ENCODE results near the gene ALOX12B.

Gene ALOX12B

DNA sequence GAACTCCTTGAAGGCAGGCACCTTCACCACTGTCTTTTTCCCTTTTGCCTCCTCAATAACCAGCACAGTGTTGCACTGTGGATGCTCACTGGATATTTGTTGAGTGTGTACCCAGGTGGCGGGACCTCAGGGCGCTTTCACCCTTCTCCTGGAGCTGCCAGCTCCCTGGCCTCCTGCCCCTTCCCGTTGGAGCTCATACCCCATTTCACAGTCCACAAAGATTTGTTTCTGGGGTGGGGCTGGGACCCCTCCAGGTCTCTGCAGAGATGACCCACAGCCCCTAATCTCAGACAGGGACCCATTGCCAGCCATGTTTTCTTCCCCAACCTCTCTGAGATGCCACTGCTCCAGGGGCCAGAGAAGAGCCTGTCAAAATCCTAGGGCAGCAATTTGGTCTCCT, 12.4 kb downstream of the ALOX12B start:
- CTCF ChIA-PET: interaction anchor here (0.8 to 2.8 kb wide), 5 partner anchors 14 to 161 kb away, joined by 3 to 48 read pairs (median 16); partner anchors contain the start of gene ALOXE3
- TF ChIP-seq, protein P1, sequence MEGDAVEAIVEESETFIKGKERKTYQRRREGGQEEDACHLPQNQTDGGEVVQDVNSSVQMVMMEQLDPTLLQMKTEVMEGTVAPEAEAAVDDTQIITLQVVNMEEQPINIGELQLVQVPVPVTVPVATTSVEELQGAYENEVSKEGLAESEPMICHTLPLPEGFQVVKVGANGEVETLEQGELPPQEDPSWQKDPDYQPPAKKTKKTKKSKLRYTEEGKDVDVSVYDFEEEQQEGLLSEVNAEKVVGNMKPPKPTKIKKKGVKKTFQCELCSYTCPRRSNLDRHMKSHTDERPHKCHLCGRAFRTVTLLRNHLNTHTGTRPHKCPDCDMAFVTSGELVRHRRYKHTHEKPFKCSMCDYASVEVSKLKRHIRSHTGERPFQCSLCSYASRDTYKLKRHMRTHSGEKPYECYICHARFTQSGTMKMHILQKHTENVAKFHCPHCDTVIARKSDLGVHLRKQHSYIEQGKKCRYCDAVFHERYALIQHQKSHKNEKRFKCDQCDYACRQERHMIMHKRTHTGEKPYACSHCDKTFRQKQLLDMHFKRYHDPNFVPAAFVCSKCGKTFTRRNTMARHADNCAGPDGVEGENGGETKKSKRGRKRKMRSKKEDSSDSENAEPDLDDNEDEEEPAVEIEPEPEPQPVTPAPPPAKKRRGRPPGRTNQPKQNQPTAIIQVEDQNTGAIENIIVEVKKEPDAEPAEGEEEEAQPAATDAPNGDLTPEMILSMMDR (conservative IDR thresholded peaks at IDR 0.05; ENCODE audit: low read depth): no peak
- POLR2A ChIA-PET (ENCODE audit: low non-redundant PET): no interaction called here

DNA sequence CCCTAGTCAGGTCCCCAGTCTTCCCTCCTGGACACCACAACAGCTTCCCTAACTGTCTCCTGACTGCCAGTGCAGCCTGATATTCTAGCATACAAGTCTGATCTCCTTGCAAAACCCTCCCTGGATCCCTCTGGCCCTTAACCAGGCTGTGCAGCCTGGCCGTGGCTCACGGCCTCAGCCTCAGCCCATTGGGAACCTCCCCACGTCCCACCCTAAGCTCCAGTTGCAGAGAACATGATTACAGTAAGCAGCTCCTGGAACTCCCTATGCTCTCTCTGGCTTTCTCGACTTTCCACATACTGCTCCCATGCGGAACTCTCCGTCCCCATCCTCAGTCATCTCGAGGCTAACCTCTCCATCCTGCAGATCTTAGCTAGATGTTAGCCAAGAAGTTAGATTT, 13.0 kb downstream of the ALOX12B start:
- ChIA-PET POLR2A (ENCODE audit: low non-redundant PET) (no interaction called here), CTCF (interaction anchor here (0.5 to 2.8 kb wide), 15 partner anchors 8 to 148 kb away, joined by 3 to 48 read pairs (median 5); partner anchors contain the start of genes ALOX12B and ALOXE3)
- TF ChIP-seq, protein P1 (conservative IDR thresholded peaks at IDR 0.05; ENCODE audit: low read depth): no peak
- no peak for DNase-seq (ENCODE audit: low spot score)
- no peak overlapping the region for H3K27ac ChIP-seq

More for the DNA sequence above, 12.4 kb downstream of the ALOX12B start:
- DNase-seq (ENCODE audit: low spot score): no peak
- H3K27ac ChIP-seq: no peak overlapping the region

DNA sequence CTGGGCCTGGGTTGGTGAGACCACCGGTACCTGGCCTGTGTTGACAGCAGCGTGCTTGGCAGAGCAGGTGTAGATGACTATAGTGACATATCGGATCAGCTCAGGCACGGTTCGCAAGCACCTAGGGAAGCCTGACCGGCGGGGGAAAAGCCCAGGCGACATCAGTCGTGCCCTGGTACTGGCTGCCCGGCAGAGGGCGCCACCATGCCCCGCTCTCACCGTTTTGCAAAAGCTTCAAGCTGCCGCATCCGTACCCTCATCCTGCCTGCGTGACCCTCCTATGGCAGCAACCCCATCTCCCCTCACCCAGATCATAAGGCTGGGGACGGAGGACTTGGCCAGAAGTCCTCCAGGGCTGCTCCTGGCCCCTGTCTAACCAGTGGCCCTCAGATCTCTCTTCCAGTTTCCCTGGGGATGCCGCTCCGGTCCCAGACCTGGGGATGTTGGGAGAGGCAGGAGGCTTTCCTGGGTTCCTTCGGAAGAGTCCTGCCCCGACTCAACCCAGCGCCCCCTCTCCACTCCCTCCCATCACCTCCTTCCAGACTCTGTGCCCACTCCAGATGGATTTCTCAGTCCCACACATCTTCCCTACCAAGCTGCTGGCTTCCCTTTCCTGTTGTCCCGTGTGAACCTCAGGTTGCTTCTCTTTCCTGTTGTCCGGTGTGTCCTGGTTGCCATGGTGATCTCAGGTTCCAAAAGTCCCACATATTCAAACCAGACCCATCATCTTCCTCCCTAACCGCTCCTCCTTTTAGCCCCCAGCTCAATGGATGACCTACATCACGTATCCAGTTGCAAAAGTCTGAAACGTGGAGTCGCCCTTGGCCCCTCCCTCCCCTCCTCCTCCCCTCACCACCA, 13.7 kb downstream of the ALOX12B start:
- peak; percentile 66 for DNase-seq (ENCODE audit: low spot score)
- POLR2A ChIA-PET (ENCODE audit: low non-redundant PET): interaction anchor here (0.6 kb wide), 1 partner anchor 22 kb away, joined by 5 read pairs; no protein-coding TSS in a partner anchor
- TF ChIP-seq, protein P1 (conservative IDR thresholded peaks at IDR 0.05; ENCODE audit: low read depth): peak; percentile 81

DNA sequence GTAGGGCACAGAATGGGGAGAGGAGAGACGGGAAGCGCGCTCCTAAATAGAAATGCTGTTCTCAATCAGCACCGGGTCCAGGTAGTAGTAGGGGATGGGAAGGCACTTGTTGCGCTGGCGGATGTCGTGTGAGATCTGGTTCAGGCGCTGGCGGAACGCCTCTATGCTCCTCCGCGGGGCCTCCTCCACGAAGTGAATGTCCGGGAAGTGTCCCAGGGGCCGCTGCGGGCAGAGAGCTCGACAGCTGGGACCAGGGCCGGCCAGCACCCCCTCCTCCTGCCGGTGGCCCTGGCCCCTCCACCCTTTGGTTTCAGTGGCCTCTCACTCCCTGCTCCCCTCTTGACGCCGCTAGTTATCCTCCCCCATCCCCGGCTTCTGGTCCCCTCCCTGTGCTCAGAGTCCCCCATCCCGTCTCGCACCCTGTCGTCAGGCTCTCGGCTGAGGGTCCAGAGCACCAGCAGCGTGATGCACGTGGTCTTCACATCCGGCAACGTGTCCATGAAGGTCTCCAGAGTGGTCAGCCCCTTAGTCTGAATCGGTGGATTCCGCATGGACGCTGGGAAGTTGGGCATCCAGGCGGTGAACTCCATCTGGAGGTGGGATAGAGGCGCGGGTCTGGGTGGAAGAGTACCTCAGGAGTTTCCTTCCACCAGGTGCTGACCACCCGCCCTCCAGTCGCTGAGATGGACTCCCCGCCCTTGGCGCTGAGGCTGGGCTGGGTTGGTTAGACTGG, 14.6 kb downstream of the ALOX12B start:
- CTCF ChIA-PET: interaction anchor here (0.5 to 2.8 kb wide), 21 partner anchors 8 to 1995 kb away, joined by 3 to 48 read pairs (median 5); partner anchors contain the start of genes ALOX12B and ALOXE3
- DNase-seq (ENCODE audit: low spot score): no peak
- H3K27ac ChIP-seq: peak overlapping the region; percentile 30; the same call in 1 of the 2 replicates
- TF ChIP-seq, protein P1 (conservative IDR thresholded peaks at IDR 0.05; ENCODE audit: low read depth): no peak
- POLR2A ChIA-PET (ENCODE audit: low non-redundant PET): interaction anchor here (0.6 kb wide), 1 partner anchor 21 kb away, joined by 5 read pairs; no protein-coding TSS in a partner anchor

More for the DNA sequence above, 13.7 kb downstream of the ALOX12B start:
- peak overlapping the region; percentile 30; the same call in 1 of the 2 replicates for H3K27ac ChIP-seq
- CTCF ChIA-PET: interaction anchor here (0.5 to 2.8 kb wide), 29 partner anchors 8 to 1994 kb away, joined by 3 to 48 read pairs (median 4); partner anchors contain the start of genes ALOX12B and ALOXE3

DNA sequence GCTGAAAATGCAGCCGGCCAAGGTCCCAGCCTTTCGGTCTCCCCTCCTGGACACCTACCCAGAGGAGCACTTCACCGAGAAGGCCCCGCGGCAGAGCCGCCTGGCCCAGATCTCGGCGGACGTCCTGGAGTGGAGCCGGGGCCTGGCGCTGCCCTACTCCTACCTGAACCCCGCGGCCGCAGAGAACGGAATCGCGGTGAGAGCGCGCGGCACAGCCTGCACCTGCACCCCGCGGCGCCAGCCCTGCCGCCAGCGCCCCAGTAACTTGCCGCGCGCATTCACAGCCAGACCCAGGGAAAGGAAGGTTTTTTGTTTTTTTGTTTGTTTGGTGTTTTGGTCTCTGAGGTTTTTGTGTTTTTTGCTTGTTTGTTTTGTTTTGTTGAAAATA, 15.2 kb downstream of the ALOX12B start:
- DNase-seq (ENCODE audit: low spot score): no peak
- TF ChIP-seq, protein P1 (conservative IDR thresholded peaks at IDR 0.05; ENCODE audit: low read depth): no peak
- ChIA-PET CTCF (interaction anchor here (1.2 kb wide), 1 partner anchor 22 kb away, joined by 3 read pairs; no protein-coding TSS in a partner anchor), POLR2A (ENCODE audit: low non-redundant PET) (no interaction called here)
- no peak overlapping the region for H3K27ac ChIP-seq

DNA sequence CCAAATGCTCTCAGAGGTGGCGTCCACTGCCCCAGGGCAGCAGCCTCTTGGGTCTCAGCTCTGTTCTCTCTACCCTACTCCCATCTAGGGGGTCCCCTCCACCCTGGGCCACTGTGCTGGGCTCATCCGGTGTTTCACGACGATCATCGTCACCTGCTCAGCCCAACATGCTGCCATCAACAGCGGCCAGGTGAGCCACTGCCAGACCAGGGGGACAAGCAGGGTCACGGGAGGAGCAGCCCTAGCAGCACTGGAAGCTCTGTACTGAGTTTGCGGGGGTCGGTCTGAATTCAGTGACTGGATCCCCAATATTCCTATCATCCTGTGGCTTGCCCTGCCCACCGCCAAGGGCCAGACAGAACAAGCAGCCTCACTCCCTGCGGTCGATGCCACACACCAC, 16.0 kb downstream of the ALOX12B start:
- CTCF ChIA-PET: interaction anchor here (1.0 to 1.6 kb wide), 5 partner anchors 9 to 47 kb away, joined by 3 to 10 read pairs (median 4); partner anchors contain the start of gene ALOXE3
- POLR2A ChIA-PET (ENCODE audit: low non-redundant PET): no interaction called here
- TF ChIP-seq, protein P1 (conservative IDR thresholded peaks at IDR 0.05; ENCODE audit: low read depth): no peak
- H3K27ac ChIP-seq: no peak overlapping the region
- no peak for DNase-seq (ENCODE audit: low spot score)

Data from RWPE1 (cell line).